Measurements from ENCODE around the gene VKORC1. TPM values are rescaled to one million over a fixed set of nuclear protein-coding genes. Genes with fewer than 3 reads are reported as not detected.

The VKORC1 gene
- total RNA-seq, 1 donor from 2014 or later: 123 TPM

- DNase-seq (ENCODE audit: extremely low spot score in 2 of 2): no peak
- Histone ChIP-seq H3K9me3 (no peaks in the 10 kb centered on the region), H3K27me3 (no peaks in the 10 kb centered on the region), H3K36me3 (peaks cover 0 to 51% of the 10 kb centered on the region in 2 donors), H3K4me1 (peaks cover 13% of the 10 kb centered on the region), H3K4me3 (no peak overlapping the region), H3K27ac (no peak overlapping the region)
- TF ChIP-seq POLR2A (IDR thresholded peaks at IDR 0.05): no peak
- no peak for TF ChIP-seq POLR2AphosphoS5 (IDR thresholded peaks at IDR 0.05; ENCODE audit: insufficient read depth in 1 of 2, low read depth in 1 of 2)
- no peak for TF ChIP-seq CTCF (IDR thresholded peaks at IDR 0.05)
- intact Hi-C loops (cut with DNase I): loop anchor here (5.0 to 10.0 kb wide), 2 partner anchors 52 to 60 kb away; partner anchors contain the start of gene STX4
These were observed 9.9 kb downstream of the VKORC1 start for GRCh38 chr16:31084584-31085302.

GRCh38 chr16:31083981-31084380 lies 10.6 kb downstream of the VKORC1 start:
- intact Hi-C loops (cut with DNase I): loop anchor here (5.0 to 10.0 kb wide), 2 partner anchors 52 to 61 kb away; partner anchors contain the start of gene STX4
- H3K36me3 ChIP-seq: peaks cover 0 to 59% of the 10 kb centered on the region in 2 donors
- no peaks in the 10 kb centered on the region for H3K27me3 ChIP-seq
- no peak for DNase-seq (ENCODE audit: extremely low spot score in 2 of 2)
- no peaks in the 10 kb centered on the region for H3K9me3 ChIP-seq
- no peak for TF ChIP-seq POLR2A (IDR thresholded peaks at IDR 0.05)
- no peak for TF ChIP-seq CTCF (IDR thresholded peaks at IDR 0.05)
- no peak for TF ChIP-seq POLR2AphosphoS5 (IDR thresholded peaks at IDR 0.05; ENCODE audit: insufficient read depth in 1 of 2, low read depth in 1 of 2)
- H3K4me3 ChIP-seq: no peak overlapping the region
- H3K4me1 ChIP-seq: peaks cover 13% of the 10 kb centered on the region
- H3K27ac ChIP-seq: no peak overlapping the region

- Histone ChIP-seq H3K27me3 (no peaks in the 10 kb centered on the region), H3K27ac (no peak overlapping the region), H3K36me3 (peaks cover 0 to 63% of the 10 kb centered on the region in 2 donors), H3K9me3 (no peaks in the 10 kb centered on the region), H3K4me3 (no peak overlapping the region), H3K4me1 (peaks cover 13% of the 10 kb centered on the region)
- intact Hi-C loops (cut with DNase I): loop anchor here (5.0 to 10.0 kb wide), 2 partner anchors 51 to 61 kb away; partner anchors contain the start of gene STX4
- DNase-seq (ENCODE audit: extremely low spot score in 2 of 2): no peak
- TF ChIP-seq CTCF (IDR thresholded peaks at IDR 0.05): no peak
- TF ChIP-seq POLR2AphosphoS5 (IDR thresholded peaks at IDR 0.05; ENCODE audit: insufficient read depth in 1 of 2, low read depth in 1 of 2): no peak
- TF ChIP-seq POLR2A (IDR thresholded peaks at IDR 0.05): no peak
These were observed 11.0 kb downstream of the VKORC1 start for GRCh38 chr16:31083556-31083955.

- H3K27ac ChIP-seq: no peak overlapping the region
- peaks cover 13% of the 10 kb centered on the region for H3K4me1 ChIP-seq
- no peak overlapping the region for H3K4me3 ChIP-seq
- H3K9me3 ChIP-seq: no peaks in the 10 kb centered on the region
- no peak for DNase-seq (ENCODE audit: extremely low spot score in 2 of 2)
- intact Hi-C loops (cut with DNase I): loop anchor here (5.0 to 10.0 kb wide), 2 partner anchors 51 to 62 kb away; partner anchors contain the start of gene STX4
- H3K27me3 ChIP-seq: no peaks in the 10 kb centered on the region
- H3K36me3 ChIP-seq: peaks cover 0 to 68% of the 10 kb centered on the region in 2 donors
- no peak for TF ChIP-seq POLR2AphosphoS5 (IDR thresholded peaks at IDR 0.05; ENCODE audit: insufficient read depth in 1 of 2, low read depth in 1 of 2)
- TF ChIP-seq POLR2A (IDR thresholded peaks at IDR 0.05): no peak
- no peak for TF ChIP-seq CTCF (IDR thresholded peaks at IDR 0.05)
These were observed 11.5 kb downstream of the VKORC1 start for GRCh38 chr16:31083081-31083480.
